Hematopoietic multipotent progenitor cell (in vitro differentiated cells): ENCODE data around the gene AP5Z1. TPM values are rescaled to one million over a fixed set of nuclear protein-coding genes. Genes with fewer than 3 reads are reported as not detected.
A peak's percentile ranks its signal among the peaks of the same experiment; 100 is the strongest.

Experiments
- DNase-seq, 3 donors: peaks; one replicate each; pipeline ENCODE4 v3.0.0-alpha.2; 2011 to 2015; ENCODE audit warnings: low read depth in 2 of 3, low spot score in 2 of 3
- total RNA-seq: library from RNA; depleted of rRNA; stranded (reverse); fragments of >200 nt; gene quantifications from one replicate; pipeline ENCODE4 v1.2.3, GENCODE V29; 2012

The AP5Z1 gene
- total RNA-seq, 1 donor: 53.3 TPM

DNA sequence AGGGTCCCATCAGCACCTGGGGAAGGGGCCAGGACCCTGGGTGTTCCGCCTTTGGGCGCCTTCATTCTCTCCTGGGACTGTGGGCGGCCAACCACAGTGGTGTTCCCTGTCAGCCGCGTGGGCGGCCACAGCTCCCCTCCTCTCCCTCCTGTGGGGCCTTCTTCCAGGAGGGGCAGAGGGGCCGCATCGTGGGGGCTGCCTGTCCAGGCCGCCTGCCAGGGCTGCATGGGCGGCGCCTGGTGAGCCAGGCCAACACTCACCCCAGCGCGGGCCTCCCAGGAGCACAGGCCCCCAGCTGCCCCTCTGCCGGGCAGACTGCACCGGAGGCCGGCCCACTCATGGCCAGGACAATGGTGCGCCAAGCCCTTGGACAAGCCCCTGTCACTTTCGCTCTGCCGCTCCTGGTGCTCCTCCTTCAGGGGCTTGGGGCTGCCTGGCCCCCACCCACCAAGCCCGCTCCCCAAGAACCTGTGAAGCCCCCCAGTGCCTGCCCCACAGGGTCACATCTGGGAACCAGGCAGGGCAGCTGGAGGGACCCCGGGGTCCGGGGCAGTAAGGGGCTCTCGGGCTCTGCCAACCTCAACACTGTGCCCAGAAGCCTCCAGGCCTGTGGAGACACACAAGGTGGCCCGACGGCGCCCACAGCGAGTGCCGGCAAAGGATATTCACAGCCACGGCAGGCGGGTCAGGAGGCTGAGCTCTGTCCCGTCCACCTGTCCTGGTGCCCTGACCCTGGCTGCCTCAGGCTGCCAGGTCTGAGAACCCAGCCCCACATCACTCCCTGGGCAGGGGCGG is 42.8 kb downstream of the AP5Z1 start:
- DNase-seq: no peak

DNA sequence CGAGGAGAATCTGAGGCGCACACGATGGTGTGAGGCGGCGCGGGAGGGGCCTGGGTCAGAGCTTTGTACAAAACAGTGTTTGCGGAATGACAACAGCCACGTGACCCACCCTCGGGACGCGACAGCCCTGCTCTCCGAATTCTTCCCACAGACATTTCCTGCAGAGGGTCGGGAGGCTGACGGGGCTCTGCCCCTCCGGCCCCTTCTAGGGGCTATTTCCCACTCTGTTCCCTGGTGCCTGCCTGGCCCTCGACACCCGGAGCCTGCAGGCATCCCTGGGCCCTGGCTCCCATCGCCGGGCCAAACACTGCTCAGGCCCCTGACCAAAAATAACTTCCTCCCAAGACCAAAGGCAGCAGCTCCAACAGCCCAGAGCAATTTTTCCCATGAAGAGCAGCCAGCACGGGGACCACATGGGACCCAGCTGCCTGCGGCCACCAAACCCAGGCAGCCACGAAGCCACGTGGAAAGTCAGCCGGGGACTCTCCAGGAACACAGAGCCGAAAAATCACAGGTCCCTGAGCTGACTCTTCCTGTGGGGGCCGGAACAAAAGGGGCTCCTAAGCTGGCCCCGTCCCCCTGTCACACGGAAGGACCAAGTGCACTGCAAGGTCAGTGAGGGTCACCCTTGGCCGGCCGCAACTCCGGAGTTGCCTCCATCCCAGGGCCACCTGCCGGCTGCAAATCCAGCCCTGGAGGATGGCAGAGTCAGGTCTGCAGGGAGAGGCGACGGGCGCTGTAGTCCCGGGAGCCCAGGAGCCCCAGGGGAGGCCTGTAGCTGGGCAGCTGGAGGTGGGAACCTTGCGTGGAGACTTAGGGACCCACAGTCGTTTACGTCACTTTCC is 44.4 kb downstream of the AP5Z1 start:
- DNase-seq: no peak

DNA sequence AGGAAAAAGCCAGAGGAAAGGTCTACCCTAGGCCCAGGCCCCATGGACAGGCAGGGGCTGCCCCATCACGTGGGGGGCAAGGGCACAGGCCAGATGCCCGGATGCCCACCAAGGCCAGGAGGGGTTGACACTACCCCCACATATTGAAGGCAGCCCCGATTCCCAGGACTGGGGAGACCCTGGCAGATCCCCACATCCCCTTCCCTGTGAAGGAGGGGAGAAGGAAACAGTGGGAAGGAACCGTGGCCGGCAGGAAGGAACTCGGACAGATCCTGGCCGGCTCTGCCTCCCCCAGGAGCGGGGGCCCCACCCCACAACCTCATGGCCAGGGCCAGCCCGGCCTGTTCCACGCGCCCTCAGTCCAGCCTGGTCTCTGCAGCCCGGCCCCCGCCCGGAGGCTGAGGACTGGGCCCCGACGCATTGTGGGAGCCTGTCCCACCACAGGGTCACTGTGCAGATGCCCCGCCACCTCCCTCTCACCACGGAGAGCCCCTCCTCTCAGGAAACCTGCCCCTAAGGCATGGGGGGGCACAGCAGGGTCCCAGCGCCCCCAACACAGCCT is 45.1 kb downstream of the AP5Z1 start:
- no peak for DNase-seq

DNA sequence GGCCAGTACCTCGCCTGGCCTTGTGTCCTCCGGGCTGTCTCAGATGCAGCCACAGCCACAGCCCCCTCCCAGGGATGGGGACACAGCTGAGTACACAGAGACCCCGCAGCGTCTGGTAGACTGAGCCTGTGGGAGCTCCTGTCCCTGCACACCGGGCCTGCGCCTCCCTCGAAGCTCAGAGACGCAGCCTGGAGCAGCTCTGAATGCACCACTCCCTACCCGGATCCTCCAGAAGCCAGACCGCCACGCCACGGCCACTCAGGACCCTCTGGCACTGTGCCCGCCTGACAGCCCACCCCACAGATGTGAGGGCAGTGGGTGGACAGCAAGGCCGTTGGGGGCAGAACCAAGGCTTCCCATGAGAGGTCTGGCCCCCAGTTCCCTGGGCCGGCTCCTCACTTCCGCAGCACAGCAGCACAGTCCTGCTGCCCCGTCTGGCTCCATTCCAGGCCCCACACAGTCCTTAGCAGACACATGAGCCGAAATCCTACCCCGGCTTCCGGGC is 45.6 kb downstream of the AP5Z1 start:
- no peak for DNase-seq

DNA sequence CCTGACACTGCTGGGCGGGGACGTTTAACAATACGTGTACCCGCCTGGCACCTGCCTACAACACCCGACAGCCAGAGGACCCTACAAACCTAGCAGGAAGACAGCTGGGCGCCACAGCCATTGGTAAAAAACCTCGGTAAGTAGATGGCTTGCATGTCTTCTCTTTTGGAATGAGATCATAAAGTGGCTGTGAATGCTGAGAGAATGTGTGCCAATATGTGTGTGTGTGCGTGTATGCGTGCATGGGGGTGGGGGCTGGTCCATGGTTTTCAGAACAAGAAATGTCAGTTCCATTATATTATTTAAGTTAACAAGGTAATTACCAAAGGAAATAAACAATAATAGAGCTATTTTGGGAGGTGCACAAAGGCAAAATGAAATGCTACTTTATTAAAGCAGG is 47.3 kb downstream of the AP5Z1 start:
- no peak for DNase-seq

DNA sequence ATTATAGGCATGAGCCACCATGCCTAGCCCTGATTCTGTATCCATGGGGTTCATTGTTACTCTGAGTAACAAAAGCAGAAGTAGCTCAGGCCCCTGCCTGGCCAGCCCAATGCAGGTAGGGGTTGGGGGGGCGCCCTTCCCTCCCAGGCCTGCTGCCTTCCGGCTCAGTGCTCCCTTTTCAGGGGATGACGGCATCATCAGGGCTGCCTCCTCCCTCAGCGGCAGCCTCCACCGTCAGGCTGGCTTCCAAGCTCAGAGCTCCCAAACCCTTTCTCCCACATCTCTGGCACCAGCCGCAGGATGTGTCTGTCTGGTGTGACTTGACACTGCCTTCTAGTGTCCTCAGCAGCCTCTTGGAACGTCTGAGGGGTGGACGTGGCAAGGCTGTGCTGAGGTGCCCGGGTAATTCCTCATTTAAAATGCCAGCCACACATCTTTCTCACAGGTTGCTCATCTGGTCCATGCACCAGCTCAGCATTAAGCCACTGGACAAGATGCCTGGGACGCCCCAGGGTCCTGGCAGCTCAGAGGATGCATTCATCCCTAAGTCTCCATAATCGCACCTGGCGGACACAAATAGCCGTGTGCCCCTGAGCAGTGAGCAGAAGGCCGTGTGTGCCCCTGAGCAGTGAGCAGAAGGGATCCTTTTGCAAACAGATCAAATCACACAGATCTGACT is 48.2 kb downstream of the AP5Z1 start:
- DNase-seq: peak in 2 of 3 donors; percentile 59 to 76

DNA sequence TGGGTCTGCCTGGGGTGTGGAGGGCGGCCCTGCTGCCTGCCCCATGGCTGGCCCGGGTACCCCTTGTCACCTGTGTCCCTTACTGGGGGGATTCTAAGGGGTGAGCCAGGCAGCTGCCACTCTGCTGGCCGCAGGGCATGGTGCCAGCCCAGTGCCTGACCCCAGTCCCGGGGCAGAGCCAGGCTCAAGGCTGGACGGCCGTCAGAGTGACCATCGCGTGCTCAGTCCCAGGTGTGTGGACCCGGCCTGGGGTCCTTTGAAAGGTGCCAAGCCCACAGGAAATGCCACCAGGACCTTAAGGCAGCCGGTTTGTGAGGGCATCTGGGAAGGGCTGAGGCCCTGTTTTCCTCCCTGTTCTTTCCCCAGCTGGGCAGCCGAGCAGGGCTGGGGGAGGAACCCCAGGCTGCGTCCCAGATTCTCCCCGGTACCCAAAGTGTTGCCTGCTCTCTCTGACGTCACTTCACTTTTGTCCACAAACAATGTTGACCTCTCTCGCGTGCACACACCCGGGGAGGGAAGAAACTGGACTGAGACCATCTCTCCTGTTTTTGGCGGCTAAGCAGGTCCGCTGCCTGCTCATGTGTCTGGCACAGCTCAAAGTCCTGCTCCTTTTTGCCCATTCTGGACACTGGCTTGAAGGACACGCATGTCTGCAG is 48.8 kb downstream of the AP5Z1 start:
- no peak for DNase-seq

DNA sequence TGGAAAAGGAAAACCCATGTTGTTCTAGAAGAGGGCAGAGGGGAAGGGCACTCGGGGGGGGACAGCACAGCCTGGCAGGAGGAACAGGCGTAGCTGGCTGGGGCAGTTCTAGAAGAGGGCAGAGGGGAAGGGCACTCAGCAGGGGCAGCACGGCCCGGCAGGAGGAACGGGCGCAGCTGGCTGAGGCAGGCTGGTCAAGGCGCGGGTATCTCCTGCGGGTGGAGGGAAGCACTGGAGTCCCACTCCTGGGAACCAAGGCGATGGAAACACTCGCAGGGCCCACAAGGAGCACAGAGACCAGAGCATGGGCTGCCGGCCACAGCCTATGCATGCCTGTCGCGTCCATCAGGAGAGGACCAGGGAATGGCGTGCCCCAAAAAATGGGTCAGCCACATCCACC is 49.7 kb downstream of the AP5Z1 start:
- no peak for DNase-seq

DNA sequence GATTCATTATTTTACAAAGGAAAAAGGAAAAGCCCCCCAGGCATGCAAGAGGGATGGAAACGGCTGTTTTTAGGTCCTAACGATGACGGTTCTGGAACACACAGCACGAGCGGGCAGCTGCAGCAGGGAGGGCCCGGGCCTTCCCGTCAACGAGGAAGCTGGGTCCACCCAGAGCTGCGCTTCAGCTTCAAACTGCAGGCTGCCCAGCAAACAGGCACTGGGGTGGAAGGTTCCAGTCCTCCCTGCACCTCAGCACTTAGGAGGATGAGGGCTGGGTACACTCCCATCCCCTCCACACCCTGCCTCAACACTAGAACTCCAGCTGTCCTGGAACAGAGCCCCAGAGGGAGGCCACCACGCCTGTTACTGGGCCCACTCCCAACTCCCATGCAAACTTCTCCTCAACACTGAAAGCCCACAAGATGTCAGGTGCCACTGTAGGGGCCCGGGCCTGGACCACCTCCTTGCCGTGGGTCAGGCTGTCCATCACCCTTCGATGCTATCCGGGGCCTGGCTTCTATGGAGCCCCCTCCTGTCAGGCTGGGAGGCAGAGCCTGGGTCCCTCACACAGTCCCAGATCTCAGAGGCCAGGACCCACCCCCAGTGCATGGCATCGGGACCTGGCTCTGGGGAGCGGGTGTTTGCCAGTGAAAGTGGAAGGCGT is 53.4 kb downstream of the AP5Z1 start:
- DNase-seq: no peak

DNA sequence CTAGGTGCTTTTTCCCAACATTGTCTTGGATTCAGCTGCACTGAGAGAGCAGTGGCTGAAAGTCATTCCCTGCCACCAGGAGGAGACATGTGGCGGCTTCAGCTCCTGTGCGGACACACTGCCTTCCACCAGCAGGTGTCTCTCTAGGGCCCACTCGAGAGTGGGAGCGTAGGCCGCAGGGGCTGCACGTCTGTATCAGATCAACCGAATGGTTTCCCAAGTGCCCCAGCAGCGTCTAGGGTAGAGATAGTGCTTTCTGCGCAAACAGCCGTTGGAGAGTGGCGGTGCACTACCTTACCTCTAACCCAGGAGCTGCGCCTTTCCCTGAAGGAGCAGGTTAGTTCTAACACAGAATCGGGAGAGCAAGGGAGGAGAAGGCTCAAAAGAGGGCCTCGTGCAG is 54.8 kb downstream of the AP5Z1 start:
- peak in 2 of 3 donors; percentile 82 to 90 for DNase-seq

DNA sequence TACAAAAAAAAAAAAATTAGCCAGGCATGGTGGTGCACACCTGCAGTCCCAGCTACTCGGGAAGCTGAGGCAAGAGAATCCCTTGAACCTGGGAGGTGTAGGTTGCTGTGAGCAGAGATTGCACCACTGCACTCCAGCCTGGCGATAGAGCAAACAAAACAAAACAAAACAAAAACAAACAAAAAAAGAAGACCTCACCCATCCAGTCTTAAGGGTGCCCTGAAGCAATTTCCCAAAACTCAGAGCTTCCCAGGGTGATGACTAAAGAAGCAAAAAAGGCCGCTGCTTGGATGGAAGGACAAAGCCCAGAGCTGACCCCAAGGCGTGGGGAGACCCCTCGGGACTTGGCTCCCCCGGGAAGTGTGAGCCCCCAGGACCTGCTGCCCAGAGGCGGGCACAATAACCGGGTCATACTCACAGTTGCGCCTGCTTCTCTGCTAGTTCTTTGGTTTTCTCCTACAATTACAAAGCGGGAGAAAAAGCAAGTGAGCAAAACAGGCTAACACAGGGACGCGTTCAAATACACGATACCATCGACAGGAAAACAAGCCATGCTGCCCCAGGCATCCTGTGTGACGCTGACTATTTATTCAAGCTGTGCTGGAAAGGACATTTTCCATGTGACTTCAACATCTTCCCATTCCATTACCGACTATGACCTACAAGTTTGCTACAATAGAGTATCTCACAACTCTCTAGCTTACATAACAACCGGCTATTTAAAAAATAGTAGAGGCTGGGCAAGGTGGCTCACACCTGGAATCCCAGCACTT is 56.5 kb downstream of the AP5Z1 start:
- DNase-seq: no peak

DNA sequence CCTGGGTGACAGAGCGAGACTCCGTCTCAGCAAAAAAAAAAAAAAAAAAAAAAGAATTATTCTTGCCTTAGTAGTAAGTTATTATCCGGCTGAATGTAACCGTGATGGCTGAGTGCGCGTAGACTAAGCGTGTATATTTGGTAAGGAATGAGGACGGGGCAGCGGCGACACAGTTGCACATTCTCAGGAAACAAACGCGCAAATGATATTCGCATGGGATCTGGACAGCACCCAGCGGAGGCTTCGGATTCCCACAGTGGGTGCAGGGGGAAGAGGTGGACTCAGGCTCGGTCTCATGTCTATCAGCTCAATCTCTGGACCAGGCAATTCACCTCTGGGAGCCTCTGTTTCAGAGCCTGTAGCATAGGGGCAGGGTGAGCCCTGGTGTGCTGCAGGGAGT is 57.3 kb downstream of the AP5Z1 start:
- DNase-seq: no peak

DNA sequence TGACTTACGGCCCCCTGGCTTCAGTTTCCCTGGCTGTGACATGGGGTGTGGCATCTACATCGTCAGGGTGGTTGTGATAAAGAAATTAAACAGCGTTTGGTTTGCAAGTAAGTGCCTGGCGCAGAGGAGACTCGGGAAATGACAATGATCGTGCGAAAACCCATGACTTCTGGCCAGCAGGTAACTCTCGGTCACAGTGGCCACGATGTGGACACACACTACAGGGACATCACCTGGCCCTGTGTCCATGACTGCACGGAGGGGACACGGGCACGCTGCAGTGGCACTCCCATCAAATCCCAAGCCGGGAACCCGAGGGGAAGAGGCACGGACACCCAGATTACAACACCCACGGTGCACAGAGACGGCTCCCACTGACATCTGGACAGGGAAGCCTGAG is 57.8 kb downstream of the AP5Z1 start:
- DNase-seq: no peak

DNA sequence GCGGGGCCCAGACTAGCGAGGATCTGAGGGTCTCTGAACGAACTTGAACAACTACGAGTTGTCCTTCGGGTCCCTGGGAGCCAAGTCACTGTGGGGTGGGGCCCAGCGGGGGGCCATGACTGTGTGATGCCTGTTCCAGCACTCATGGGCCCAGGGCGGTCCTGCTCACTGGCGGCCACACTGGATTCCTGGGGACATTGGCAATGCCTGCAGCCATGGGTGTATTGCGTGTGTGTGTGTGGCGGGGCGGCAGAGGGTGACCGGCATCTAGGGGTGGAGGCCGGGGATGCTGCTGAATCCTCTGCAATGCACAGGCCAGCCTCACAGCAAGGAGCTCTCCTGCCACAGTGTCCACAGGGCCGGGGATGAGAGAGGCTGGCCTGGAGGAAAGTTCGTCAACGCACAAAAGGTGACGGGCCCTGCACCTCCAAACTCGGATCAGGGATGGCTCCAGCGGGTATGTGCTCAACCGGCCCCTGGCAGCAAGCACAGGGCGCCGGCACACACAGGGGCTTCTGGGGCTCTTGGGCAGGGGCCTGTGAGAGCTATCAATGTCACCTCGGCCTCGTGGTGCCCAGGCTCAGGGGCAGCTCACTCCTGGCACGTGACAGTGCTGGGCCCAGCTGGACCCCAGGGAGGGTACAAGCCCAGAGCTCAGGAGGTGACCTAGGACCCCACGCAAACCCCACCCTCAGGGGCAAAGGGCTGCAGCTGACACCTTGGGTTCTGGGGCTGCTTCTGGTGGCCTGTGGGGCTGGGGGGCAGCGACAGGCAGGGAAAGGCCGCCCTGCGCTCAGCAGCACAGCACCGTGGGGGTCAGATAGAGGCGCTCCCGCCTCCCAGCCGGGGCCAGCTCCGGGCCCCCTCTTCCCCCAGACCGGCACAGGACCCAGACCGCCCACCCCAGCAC is 58.5 kb downstream of the AP5Z1 start:
- DNase-seq: no peak

DNA sequence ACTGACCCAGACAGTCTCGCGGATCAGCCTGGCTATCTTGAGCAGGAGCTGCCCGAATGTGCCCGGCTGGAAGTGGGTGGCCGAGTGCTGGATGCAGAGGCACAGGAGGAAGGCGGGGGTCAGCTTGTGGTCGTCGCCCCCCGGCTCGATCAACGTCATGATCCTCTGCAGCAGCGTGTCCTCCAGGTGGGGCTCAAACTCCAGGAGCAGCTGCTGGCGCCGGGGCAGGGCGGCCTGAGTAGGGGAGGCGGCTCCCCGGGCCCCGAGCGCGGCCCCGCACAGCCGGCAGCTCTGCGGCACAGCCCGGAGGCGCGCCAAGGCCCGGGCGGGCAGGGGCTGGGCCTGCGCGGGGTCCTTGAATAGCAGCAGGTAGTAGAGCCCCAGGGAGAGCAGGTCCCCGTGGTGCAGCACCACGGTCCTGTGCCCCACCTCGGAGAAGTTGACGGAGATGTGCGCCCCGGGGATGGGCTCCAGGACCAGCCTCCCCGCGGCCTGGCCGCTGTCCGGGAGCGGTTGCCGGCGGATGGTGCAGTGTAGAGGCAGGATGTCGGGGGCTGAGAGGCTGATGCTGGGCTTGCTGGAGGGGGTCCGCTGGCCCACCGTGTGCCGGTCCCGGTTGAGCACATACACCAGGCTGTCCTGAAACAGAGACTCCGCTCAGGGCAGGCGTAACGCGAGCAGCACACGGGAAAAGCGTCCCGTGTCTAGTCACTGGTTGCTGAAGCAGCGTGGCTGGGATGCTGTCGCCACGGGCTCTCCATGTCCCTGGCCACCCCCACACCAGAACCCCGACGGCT is 59.4 kb downstream of the AP5Z1 start:
- DNase-seq: no peak

DNA sequence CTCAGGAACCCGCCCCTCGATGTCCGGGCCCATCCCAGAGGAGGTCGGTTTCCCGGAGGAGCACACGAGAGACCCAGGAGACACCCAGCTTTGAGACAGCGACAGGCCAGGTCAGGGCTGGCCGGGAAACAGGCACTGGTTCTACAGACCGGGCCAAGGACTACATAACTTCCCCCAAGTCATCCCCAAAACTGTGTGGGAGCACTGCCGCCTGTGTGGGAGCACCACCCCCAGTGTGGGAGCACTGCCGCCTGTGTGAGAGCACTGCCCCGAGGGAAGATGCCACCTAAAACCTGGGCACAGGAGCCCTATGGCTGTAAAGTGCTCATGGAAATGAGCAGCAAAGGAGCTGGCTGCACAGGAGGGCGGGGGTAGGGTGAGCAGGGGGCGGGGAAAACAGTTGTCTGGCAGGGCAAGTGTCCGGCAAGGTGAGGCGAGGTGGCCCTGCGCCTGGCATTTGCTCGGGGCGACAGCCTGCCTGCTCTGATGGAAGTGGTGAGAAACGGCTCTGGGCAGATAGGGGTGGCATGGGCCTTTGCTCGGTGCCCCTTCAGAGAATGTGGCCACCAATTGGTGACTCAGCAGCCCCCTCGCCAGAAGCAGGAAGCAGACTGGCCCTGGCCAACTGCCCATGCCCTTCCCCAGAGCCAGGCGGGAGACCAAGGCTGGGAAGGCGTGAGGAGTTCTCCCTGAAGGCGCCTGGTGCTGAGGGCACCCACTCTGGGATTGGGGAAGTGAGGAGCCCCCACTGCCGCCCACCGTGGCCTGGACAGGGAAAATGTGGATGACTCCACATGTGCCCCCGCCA is 60.2 kb downstream of the AP5Z1 start:
- DNase-seq: no peak
